Psoas muscle (tissue), 8 donors: ENCODE results near the gene GPC6. TPM values are rescaled to one million over a fixed set of nuclear protein-coding genes. Genes with fewer than 3 reads are reported as not detected.

Experiments
- ATAC-seq, 4 donors: fragments of 200-7000 bp; cut with Tn5 transposase; one replicate each; pipeline ENCODE4 v1.9.1; 2020; ENCODE audit warnings: moderate library complexity in 3 of 4, mild to moderate bottlenecking in 2 of 4
- DNase-seq, 2 donors: peaks; one replicate each; pipeline ENCODE4 v3.0.0-alpha.2; 2020
- H3K27ac ChIP-seq: fragments of 200-600 bp; one replicate; pipeline ENCODE4 v1.8.0; 2022
- H3K27me3 ChIP-seq, 3 donors: fragments of 200-600 bp in 1 of 3; one replicate each; pipeline versions ENCODE4 v1.6.1 to v1.8.0; 2013 to 2022; ENCODE audit warnings: low read length in 2 of 3, mild to moderate bottlenecking in 2 of 3, moderate library complexity in 1 of 3; ENCODE audit not compliant: insufficient read depth in 3 of 3
- H3K36me3 ChIP-seq, 2 donors: fragments of 200-600 bp in 1 of 2; one replicate each; pipeline versions ENCODE4 v1.6.1 to v1.8.0; 2013 to 2022; ENCODE audit warnings: low read depth in 1 of 2, mild to moderate bottlenecking in 1 of 2, moderate library complexity in 1 of 2; ENCODE audit not compliant: insufficient read depth in 1 of 2
- H3K4me1 ChIP-seq: fragments of 200-600 bp; one replicate; pipeline ENCODE4 v1.8.0; 2022
- H3K4me3 ChIP-seq: fragments of 200-600 bp; one replicate; pipeline ENCODE4 v1.8.0; 2022; ENCODE audit warnings: mild to moderate bottlenecking
- H3K9me3 ChIP-seq: fragments of 200-600 bp; one replicate; pipeline ENCODE4 v1.8.0; 2022
- CTCF ChIP-seq: fragments of 200-600 bp; IDR thresholded peaks from one replicate; pipeline ENCODE4 v1.8.0; 2022; ENCODE audit warnings: antibody characterized with exemption
- WGBS, 3 donors: extraction: QIAGEN DNeasy Blood & Tissue Kit; methylation state at CpG; one replicate each; pipeline versions ENCODE4 v1.1.6 to v1.1.7; 2013; 5-methylcytosine and 5-hydroxymethylcytosine counted together
- intact Hi-C, 2 donors: fragments of 100-400 bp; cut with DNase I; formaldehyde crosslinking; loops; one replicate each; pipeline versions ENCODE4 v1.11.0 to v1.14.2; 2022
- polyA plus RNA-seq, 3 donors: library from polyadenylated mRNA; stranded (reverse); fragments of 200-250 nt; gene quantifications; one replicate each; pipeline ENCODE4 v1.2.3, GENCODE V29; 2013
- total RNA-seq, 4 donors: library from RNA; stranded (reverse); fragmentation: NEBNext Ultra II Directional in 2 of 4; extraction: Animal tissue kit (Norgen Biotek cat#: 25700) in 2 of 4; gene quantifications; one replicate each; pipeline versions ENCODE4 v1.2.1 to v1.2.4, GENCODE V29; 2021 to 2023
- donor health status: healthy with polysubstance abuse.
- donor health status: DM: no; HTN: no; CAD: no; lungs with moderate emphysema.
- donor health status: Bipolar disorder and iron deficiency.
- donor health status: healthy.
- donor health status: DM: yes; HTN: yes; CAD: no.
- donor health status: DM: no; HTN: no; CAD: no.
- donor health status: DM: no; HTN: no; CAD: no.
- donor health status: DM: yes; HTN: yes; CAD: no.

The GPC6 gene
- total and polyA plus RNA-seq, 7 donors, result 0.07 to 3.7 (median 0.57) TPM

- Histone ChIP-seq H3K27ac (no peak overlapping the region), H3K9me3 (no peaks in the 10 kb centered on the region), H3K36me3 (no peaks in the 10 kb centered on the region), H3K4me3 (no peak overlapping the region), H3K27me3 (no peaks in the 10 kb centered on the region), H3K4me1 (no peaks in the 10 kb centered on the region)
- no peak for DNase-seq
- no peak for ATAC-seq
- 83 to 93% (median 89%) methylated on average over 1 of the region's 1 CpG for WGBS, 3 donors
- intact Hi-C loops, result no loop called here
- TF ChIP-seq CTCF, result no peak
These were observed 276.5 kb downstream of the GPC6 start for GRCh38 chr13:93502987-93503615.

DNA sequence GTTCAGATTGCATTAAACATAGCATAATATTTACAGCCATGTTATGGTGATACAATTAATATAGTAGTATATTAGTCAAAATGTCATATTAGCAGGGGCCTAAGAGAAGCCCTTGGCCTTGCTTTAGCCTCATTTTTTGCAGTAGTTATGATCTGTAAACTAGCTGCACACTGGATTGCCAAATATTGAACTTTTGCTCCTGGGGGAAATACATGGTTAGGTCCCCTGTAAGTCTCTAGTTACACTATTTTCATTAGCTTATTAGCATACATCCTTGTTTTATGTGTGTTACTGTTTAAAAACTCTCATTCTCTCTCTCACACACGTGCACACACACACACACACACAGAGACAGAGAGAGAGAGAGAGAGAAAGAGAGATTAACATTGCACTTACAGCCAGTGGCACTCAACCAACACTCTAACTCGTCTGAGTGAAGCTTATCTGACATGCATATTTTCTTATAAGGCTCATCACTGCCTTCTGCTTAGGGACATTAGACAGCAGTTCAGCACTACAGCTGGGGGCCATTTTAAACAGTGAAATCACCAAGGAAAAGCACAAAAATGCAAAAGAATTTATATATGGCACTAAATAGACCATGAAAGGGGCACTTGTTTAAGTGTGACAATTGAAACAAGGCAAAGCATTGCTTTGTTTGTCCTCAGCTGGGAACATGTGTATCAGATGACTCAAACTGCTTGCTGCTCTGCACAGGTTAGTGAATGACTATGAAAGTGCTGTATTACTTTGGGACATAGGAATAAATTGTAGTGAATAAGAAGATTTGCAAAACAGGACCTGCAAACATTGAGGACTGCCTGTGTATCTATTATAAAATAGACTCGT is 278.7 kb downstream of the GPC6 start:
- no peak for DNase-seq
- H3K9me3 ChIP-seq, result no peaks in the 10 kb centered on the region
- 37 to 58% (median 41%) methylated on average over 3 of the region's 3 CpGs for whole genome bisulfite sequencing, 3 donors
- H3K4me1 ChIP-seq, result no peaks in the 10 kb centered on the region
- intact Hi-C loops, result no loop called here
- no peak overlapping the region for H3K4me3 ChIP-seq
- no peak for TF ChIP-seq CTCF
- ATAC-seq, result no peak
- H3K36me3 ChIP-seq, result no peaks in the 10 kb centered on the region
- no peak overlapping the region for H3K27ac ChIP-seq
- no peaks in the 10 kb centered on the region for H3K27me3 ChIP-seq

DNA sequence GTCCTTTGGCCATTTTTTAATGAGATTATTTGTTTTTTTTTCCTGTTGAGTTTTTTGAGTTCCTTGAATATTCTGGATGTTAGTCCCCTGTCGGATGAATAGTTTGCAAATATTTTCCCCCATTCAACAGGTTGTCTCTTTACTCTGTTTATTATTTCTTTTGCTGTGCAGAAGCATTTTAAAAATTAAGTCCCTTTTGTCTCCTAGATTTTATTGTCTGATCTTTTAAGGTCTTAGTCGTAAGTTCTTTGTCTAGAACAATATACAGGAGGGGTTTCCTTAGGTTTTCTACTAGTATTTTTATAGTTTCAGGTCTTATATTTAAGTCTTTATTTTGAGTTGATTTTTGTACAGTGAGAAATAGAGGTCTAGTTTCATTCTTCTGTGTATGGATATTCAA is 284.4 kb downstream of the GPC6 start:
- intact Hi-C loops, result no loop called here
- Histone ChIP-seq H3K9me3 (no peaks in the 10 kb centered on the region), H3K4me1 (no peaks in the 10 kb centered on the region), H3K36me3 (no peaks in the 10 kb centered on the region), H3K4me3 (no peak overlapping the region), H3K27ac (no peak overlapping the region), H3K27me3 (no peaks in the 10 kb centered on the region)
- no peak for ATAC-seq
- TF ChIP-seq CTCF, result no peak
- WGBS, 3 donors, result 47 to 50% (median 48%) methylated on average over 2 of the region's 2 CpGs
- no peak for DNase-seq

DNA sequence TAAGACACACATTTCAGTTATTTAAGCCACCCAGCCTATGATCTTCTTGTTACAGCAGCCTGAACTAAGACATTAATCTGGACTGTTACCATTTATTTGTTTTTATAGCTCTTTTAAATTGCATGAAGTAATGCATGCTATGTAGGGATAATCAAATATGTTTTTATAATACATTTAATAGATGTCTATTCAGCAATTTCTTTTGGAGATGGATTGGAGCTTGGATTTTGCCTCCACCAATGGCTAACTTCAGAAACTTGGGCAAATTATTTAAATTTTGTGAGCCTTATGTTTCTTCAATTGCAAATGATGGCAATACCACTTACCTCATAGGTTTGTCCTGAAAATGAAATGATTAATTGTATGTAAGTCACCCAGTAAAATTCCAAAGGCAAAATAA is 288.7 kb downstream of the GPC6 start:
- no peak for DNase-seq
- intact Hi-C loops, result no loop called here
- ATAC-seq, result no peak
- H3K36me3 ChIP-seq, result no peaks in the 10 kb centered on the region
- H3K27ac ChIP-seq, result no peak overlapping the region
- no peak overlapping the region for H3K4me3 ChIP-seq
- no peak for TF ChIP-seq CTCF
- H3K9me3 ChIP-seq, result no peaks in the 10 kb centered on the region
- H3K27me3 ChIP-seq, result no peaks in the 10 kb centered on the region
- H3K4me1 ChIP-seq, result no peaks in the 10 kb centered on the region
